Adrenal gland (tissue), 12 donors: Measurements from ENCODE around the gene PHC1. TPM values are rescaled to one million over a fixed set of nuclear protein-coding genes. Genes with fewer than 3 reads are reported as not detected.
A peak's percentile ranks its signal among the peaks of the same experiment; 100 is the strongest.

Experiments used
- DNase-seq, 7 donors: peaks; one replicate each; pipeline ENCODE4 v3.0.0-alpha.2; 2019 to 2020
- H3K27ac ChIP-seq, 5 donors: fragments of 200-600 bp; sonication (generic) in 4 of 5; 1 replicate in 3 of 5; 2 replicates in 2 of 5; pipeline versions ENCODE4 v1.5.1 to v1.8.0; 2016 to 2020; ENCODE audit warnings: mild to moderate bottlenecking in 1 of 5
- H3K27me3 ChIP-seq: fragments of 200-600 bp; 2 replicates; pipeline ENCODE4 v1.8.0; 2021
- H3K36me3 ChIP-seq, 2 donors: fragments of 200-600 bp; replicated peaks in 1 of 2; 1 replicate in 1 of 2; 2 replicates in 1 of 2; pipeline versions ENCODE4 v1.5.1 to v1.8.0; 2018 to 2022
- H3K4me1 ChIP-seq, 2 donors: fragments of 200-600 bp; replicated peaks in 1 of 2; 1 replicate in 1 of 2; 2 replicates in 1 of 2; pipeline versions ENCODE4 v1.5.1 to v1.8.0; 2018 to 2021
- H3K4me3 ChIP-seq, 4 donors: fragments of 200-600 bp; sonication (generic) in 3 of 4; one replicate each; pipeline ENCODE4 v1.5.1; 2016 to 2018
- H3K9me3 ChIP-seq, 3 donors: fragments of 200-600 bp; sonication (generic) in 1 of 3; replicated peaks in 1 of 3; 1 replicate in 2 of 3; 2 replicates in 1 of 3; pipeline versions ENCODE4 v1.5.1 to v1.8.0; 2016 to 2021
- POLR2A ChIP-seq, 2 donors: fragments of 450-650 bp; IDR thresholded peaks; one replicate each; pipeline ENCODE4 v1.6.1; 2017; ENCODE audit warnings: antibody characterized with exemption in 2 of 2, mild to moderate bottlenecking in 2 of 2, moderate library complexity in 1 of 2
- WGBS, 4 donors: extraction: QIAGEN DNeasy Blood & Tissue Kit in 2 of 4; methylation state at CpG; one replicate each; pipeline versions ENCODE4 v1.1.5 to v1.1.7; 2013 to 2017; 5-methylcytosine and 5-hydroxymethylcytosine counted together
- intact Hi-C, 2 donors: fragments of 100-400 bp; cut with DNase I; formaldehyde crosslinking; loops; one replicate each; pipeline versions ENCODE4 v1.14.1 to v1.15.0; 2022 to 2023
- polyA plus RNA-seq, 3 donors: library from polyadenylated mRNA; stranded (reverse); fragments of 200-250 nt in 2 of 3; fragments of 350-450 nt in 1 of 3; fragmentation: Illumina TruSeq in 1 of 3; extraction: RNeasy Lipid Tissue Mini Kit (QIAGEN cat#74804) in 1 of 3; gene quantifications; one replicate each; pipeline ENCODE4 v1.2.3, GENCODE V29; 2013 to 2014
- total RNA-seq, 9 donors: library from RNA; depleted of rRNA in 4 of 9; stranded (reverse); fragments of >200 nt in 4 of 9; fragments of 120-200 nt in 1 of 9; fragmentation: NEBNext Ultra II Directional in 1 of 9; extraction: Animal tissue kit (Norgen Biotek cat#: 25700) in 1 of 9; gene quantifications; one replicate each; pipeline versions ENCODE4 v1.1.0 to v1.2.4, GENCODE V29; 2013 to 2023
- TF ChIP-seq, protein P1 (sequence below), 6 experiments: fragments of 450-650 bp in 4 of 6; fragments of 200-600 bp in 2 of 6; sonication (generic) in 1 of 6; IDR thresholded peaks; 1 replicate in 5 of 6; 2 replicates in 1 of 6; pipeline versions ENCODE4 v1.5.1 to v1.8.0; 2016 to 2021; ENCODE audit warnings: antibody characterized with exemption in 6 of 6, mild to moderate bottlenecking in 2 of 6, moderate library complexity in 1 of 6
- donor health status: healthy with polysubstance abuse.
- donor health status: Bipolar disorder and iron deficiency.
- donor health status: DM: yes; HTN: yes; CAD: no.
- donor health status: DM: no; HTN: no; CAD: no.
- donor health status: DM: no; HTN: no; CAD: no.
- donor health status: DM: yes; HTN: yes; CAD: no.

Gene PHC1
- total and polyA plus RNA-seq, 12 donors, result 10.9 to 68.3 (median 26.5) TPM

DNA sequence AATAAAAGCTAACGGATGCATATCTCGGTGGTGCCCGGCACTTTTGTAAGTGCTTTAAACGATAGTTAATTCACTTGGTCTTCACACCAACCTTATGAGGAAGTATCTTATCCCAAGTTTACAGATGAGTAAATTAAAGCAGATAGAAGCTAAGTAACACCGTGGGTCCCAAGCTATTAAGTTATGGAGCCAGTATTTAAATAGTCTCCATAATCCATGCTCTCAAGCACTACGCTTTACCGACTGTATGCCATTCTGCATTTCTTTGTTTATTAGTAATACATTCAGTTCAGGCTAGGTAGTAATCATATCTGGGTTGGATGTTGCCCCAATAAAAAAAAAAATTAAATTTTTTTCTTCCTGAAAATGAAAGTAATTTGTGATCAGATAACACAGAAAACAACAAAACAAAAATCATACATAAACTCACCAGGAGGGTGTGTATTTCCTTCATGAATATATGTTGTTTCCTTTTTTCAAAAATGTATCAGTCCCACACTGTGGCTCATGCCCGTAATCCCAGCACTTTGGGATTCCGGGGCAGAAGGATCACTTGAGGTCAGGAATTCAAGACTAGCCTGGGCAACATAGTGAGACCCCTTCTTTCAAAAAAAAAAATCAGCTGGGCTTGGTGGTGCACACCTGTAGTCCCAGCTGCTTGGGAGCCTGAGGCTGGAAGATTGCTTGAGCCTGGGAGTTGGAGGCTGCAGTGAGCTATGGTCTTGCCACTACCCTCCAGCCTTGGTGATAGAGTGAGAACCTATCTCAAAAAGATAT is 36.6 kb downstream of the PHC1 start:
- Histone ChIP-seq H3K36me3 (peaks cover 0 to 1% of the 10 kb centered on the region in 2 donors), H3K27me3 (no peaks in the 10 kb centered on the region), H3K9me3 (no peaks in the 10 kb centered on the region), H3K27ac (peak overlapping the region in 3 of 5 donors; percentile 97 to 98 (median 98)), H3K4me1 (peaks cover 7 to 25% of the 10 kb centered on the region in 2 donors), H3K4me3 (peak overlapping the region in 1 of 4 donors; percentile 58)
- TF ChIP-seq, protein P1, sequence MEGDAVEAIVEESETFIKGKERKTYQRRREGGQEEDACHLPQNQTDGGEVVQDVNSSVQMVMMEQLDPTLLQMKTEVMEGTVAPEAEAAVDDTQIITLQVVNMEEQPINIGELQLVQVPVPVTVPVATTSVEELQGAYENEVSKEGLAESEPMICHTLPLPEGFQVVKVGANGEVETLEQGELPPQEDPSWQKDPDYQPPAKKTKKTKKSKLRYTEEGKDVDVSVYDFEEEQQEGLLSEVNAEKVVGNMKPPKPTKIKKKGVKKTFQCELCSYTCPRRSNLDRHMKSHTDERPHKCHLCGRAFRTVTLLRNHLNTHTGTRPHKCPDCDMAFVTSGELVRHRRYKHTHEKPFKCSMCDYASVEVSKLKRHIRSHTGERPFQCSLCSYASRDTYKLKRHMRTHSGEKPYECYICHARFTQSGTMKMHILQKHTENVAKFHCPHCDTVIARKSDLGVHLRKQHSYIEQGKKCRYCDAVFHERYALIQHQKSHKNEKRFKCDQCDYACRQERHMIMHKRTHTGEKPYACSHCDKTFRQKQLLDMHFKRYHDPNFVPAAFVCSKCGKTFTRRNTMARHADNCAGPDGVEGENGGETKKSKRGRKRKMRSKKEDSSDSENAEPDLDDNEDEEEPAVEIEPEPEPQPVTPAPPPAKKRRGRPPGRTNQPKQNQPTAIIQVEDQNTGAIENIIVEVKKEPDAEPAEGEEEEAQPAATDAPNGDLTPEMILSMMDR (IDR thresholded peaks at IDR 0.05), result peak in 3 of 6 experiments; percentile 13 to 38 (median 33)
- no peak for TF ChIP-seq POLR2A (IDR thresholded peaks at IDR 0.05)
- 27 to 34% (median 29%) methylated on average over 9 of the region's 9 CpGs for WGBS, 4 donors
- DNase-seq, result no peak
- intact Hi-C loops, result loop anchor here (5.0 to 10.0 kb wide), 2 partner anchors 84 to 86 kb away; no protein-coding TSS in a partner anchor

DNA sequence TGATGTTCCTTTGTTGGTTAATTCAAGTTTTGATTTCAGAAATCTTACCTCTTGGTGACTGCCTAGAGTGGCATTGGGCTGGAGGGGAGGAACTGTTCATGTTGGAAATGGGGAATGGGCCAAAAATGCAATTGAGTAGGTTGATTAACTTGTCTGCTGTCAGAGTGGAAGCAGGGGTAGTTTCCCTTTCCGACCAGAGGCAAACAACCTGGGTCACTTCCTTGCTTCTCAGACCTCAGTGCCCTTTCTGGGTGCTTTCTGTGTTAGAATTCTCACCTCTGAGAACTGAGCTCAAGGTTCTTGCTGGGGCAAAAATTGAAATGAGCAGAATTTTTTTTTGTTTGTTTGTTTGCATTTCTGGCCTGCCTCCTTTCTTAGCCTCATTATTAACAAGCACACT is 37.4 kb downstream of the PHC1 start:
- Histone ChIP-seq H3K36me3 (no peaks in the 10 kb centered on the region), H3K27me3 (no peaks in the 10 kb centered on the region), H3K4me3 (no peak overlapping the region), H3K9me3 (no peaks in the 10 kb centered on the region), H3K4me1 (peaks cover 7 to 24% of the 10 kb centered on the region in 2 donors), H3K27ac (no peak overlapping the region)
- 59 to 75% (median 69%) methylated on average over 1 of the region's 1 CpG for WGBS, 4 donors
- no peak for TF ChIP-seq POLR2A (IDR thresholded peaks at IDR 0.05)
- TF ChIP-seq, protein P1 (IDR thresholded peaks at IDR 0.05), result no peak
- no peak for DNase-seq
- intact Hi-C loops, result loop anchor here (5.0 to 10.0 kb wide), 2 partner anchors 83 to 86 kb away; no protein-coding TSS in a partner anchor

DNA sequence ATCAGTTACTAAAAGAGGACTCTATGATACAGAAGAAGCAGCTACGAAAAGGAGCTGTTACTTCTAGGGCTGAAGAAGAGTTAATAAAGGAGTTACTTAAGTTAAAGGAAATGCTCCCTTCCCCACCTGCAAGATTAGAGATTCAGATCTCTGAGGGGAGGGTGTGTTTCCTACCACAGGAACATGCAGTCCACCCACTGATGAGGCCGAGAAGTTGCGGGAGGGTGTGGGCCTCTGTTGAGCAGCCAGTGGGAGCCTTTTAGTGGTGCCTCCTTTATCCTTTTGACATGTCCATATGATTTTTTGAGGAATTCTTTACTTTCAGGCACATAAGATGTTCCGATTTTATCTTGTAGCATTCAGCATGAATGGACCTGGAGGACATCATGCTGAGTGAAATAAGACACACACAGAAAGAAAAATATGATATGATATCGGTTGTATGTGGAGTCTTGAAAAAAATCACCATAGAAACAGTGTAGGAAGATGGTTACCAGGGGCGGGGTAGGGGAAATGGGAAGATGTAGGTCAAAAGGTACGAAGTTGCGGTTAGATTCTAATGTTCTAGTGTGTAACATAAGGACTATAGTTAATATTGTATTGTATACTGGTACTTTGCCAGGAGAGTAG is 39.6 kb downstream of the PHC1 start:
- peaks cover 6 to 7% of the 10 kb centered on the region in 2 donors for H3K4me1 ChIP-seq
- H3K27ac ChIP-seq, result no peak overlapping the region
- 90 to 95% (median 93%) methylated on average over 8 of the region's 8 CpGs for WGBS, 4 donors
- no peak for TF ChIP-seq POLR2A (IDR thresholded peaks at IDR 0.05)
- TF ChIP-seq, protein P1 (IDR thresholded peaks at IDR 0.05), result no peak
- no peaks in the 10 kb centered on the region for H3K9me3 ChIP-seq
- H3K36me3 ChIP-seq, result no peaks in the 10 kb centered on the region
- intact Hi-C loops, result loop anchor here (5.0 to 10.0 kb wide), 2 partner anchors 81 to 83 kb away; no protein-coding TSS in a partner anchor
- DNase-seq, result no peak
- no peaks in the 10 kb centered on the region for H3K27me3 ChIP-seq
- H3K4me3 ChIP-seq, result no peak overlapping the region

DNA sequence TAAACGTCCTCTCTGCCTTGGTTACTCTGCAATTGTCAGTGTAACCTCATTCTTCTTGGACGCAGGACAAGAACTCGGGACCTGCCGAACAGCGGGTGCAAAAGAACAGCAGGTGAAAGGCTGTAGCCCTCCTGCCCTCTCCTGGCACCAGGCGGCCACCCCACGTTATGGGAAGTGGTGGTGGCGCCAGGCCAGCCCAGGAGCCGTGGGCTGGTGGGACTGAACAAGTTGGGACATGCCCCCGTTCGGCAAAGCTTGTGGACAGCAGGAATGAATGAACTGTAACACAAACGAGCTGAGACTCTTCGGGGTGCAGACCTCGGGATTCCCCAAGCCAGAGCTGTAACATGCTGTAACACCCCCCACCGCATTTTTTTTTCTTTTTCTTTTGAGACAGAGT is 41.8 kb downstream of the PHC1 start:
- no peak for DNase-seq
- no peak overlapping the region for H3K4me3 ChIP-seq
- no peaks in the 10 kb centered on the region for H3K27me3 ChIP-seq
- no peaks in the 10 kb centered on the region for H3K36me3 ChIP-seq
- TF ChIP-seq POLR2A (IDR thresholded peaks at IDR 0.05), result no peak
- TF ChIP-seq, protein P1 (IDR thresholded peaks at IDR 0.05), result no peak
- intact Hi-C loops, result loop anchor here in 1 of 2 donors (10.0 kb wide), 1 partner anchor 79 kb away; no protein-coding TSS in a partner anchor
- H3K9me3 ChIP-seq, result no peaks in the 10 kb centered on the region
- 85 to 97% (median 94%) methylated on average over 15 of the region's 15 CpGs for WGBS, 4 donors
- H3K4me1 ChIP-seq, result peaks cover 2% of the 10 kb centered on the region in 2 donors
- no peak overlapping the region for H3K27ac ChIP-seq
